Measurements from ENCODE around the gene COQ5. TPM values are rescaled to one million over a fixed set of nuclear protein-coding genes. Genes with fewer than 3 reads are reported as not detected.

The COQ5 gene
- total and polyA plus RNA-seq, 2 experiments from 2014 or later, result 30.7 to 32.6 TPM

DNA sequence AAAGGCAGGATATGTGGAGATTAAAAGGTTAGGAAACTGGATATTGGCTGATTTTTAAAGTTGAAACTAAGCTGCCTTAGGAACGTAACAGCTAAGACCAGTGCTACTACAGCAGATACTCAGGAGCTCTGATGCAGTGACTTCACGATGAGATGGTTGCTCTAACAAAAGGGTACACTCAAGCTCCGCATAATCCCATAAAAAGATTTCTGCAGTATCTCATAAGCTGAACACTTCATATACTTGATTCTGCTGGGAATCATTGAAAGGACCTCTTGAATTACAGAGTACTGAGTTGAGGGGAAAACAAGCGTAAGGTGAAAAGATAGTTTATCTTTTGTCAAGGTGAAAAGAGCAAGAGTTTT, 8.9 kb upstream of the COQ5 start (continued):
- TF ChIP-seq CREB1 (CRISPR knock-in tag; IDR thresholded peaks at IDR 0.05; ENCODE audit: low read depth) (no peak), EZH2phosphoT487 (IDR thresholded peaks at IDR 0.05; ENCODE audit: unreplicated experiment) (no peak)
- TF ChIP-seq, protein P1, sequence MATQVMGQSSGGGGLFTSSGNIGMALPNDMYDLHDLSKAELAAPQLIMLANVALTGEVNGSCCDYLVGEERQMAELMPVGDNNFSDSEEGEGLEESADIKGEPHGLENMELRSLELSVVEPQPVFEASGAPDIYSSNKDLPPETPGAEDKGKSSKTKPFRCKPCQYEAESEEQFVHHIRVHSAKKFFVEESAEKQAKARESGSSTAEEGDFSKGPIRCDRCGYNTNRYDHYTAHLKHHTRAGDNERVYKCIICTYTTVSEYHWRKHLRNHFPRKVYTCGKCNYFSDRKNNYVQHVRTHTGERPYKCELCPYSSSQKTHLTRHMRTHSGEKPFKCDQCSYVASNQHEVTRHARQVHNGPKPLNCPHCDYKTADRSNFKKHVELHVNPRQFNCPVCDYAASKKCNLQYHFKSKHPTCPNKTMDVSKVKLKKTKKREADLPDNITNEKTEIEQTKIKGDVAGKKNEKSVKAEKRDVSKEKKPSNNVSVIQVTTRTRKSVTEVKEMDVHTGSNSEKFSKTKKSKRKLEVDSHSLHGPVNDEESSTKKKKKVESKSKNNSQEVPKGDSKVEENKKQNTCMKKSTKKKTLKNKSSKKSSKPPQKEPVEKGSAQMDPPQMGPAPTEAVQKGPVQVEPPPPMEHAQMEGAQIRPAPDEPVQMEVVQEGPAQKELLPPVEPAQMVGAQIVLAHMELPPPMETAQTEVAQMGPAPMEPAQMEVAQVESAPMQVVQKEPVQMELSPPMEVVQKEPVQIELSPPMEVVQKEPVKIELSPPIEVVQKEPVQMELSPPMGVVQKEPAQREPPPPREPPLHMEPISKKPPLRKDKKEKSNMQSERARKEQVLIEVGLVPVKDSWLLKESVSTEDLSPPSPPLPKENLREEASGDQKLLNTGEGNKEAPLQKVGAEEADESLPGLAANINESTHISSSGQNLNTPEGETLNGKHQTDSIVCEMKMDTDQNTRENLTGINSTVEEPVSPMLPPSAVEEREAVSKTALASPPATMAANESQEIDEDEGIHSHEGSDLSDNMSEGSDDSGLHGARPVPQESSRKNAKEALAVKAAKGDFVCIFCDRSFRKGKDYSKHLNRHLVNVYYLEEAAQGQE (IDR thresholded peaks at IDR 0.05; ENCODE audit: unreplicated experiment), result no peak

GRCh38 chr12:120536064-120536791, 7.3 kb upstream of the COQ5 start:
- peaks cover 5% of the 10 kb centered on the region for H3K27me3 Mint-ChIP-seq (ENCODE audit: insufficient read depth, low read depth, poor library complexity)
- ATAC-seq, result no peak
- H3K27me3 ChIP-seq (ENCODE audit: insufficient read depth), result no peaks in the 10 kb centered on the region
- TF ChIP-seq POLR2AphosphoS5 (IDR thresholded peaks at IDR 0.05; ENCODE audit: low read depth) (no peak), EZH2phosphoT487 (IDR thresholded peaks at IDR 0.05; ENCODE audit: unreplicated experiment) (no peak), NANOG (IDR thresholded peaks at IDR 0.05; ENCODE audit: borderline replicate concordance) (no peak), JUNB (IDR thresholded peaks at IDR 0.05; ENCODE audit: unreplicated experiment) (no peak), STAT1 (IDR thresholded peaks at IDR 0.05; ENCODE audit: unreplicated experiment) (no peak), CREB1 (CRISPR knock-in tag; IDR thresholded peaks at IDR 0.05; ENCODE audit: low read depth) (no peak), EZH2 (IDR thresholded peaks at IDR 0.05; ENCODE audit: low read depth, unreplicated experiment) (no peak), ZNF462 (CRISPR knock-in tag; IDR thresholded peaks at IDR 0.05) (no peak)
- TF ChIP-seq, protein P1 (IDR thresholded peaks at IDR 0.05; ENCODE audit: unreplicated experiment), result no peak

More at GRCh38 chr12:120536064-120536791, 7.3 kb upstream of the COQ5 start:
- Histone ChIP-seq H3K79me2 (replicated peaks; ENCODE audit: insufficient read depth) (peaks cover 68% of the 10 kb centered on the region), H3K4me1 (ENCODE audit: insufficient read depth) (peaks cover 37% of the 10 kb centered on the region), H3K36me3 (ENCODE audit: insufficient read depth) (no peaks in the 10 kb centered on the region), H3K4me2 (peak overlapping the region; percentile 85), H2AFZ (no peak overlapping the region), H3K9me2 (ENCODE audit: insufficient read depth) (no peaks in the 10 kb centered on the region), H3F3A (replicated peaks; ENCODE audit: low read depth) (peaks cover 2% of the 10 kb centered on the region; the same call in 1 of the 2 replicates), H4K20me1 (replicated peaks; ENCODE audit: insufficient read depth) (peaks cover 50% of the 10 kb centered on the region), H3K4me3 (peak overlapping the region; percentile 86), H3K27ac (ENCODE audit: low read depth) (peak overlapping the region; percentile 53)
- H3K4me1 Mint-ChIP-seq, result peaks cover 27% of the 10 kb centered on the region
- peaks cover 19% of the 10 kb centered on the region; the same call in 2 of the 3 replicates for H3K36me3 Mint-ChIP-seq (ENCODE audit: low read depth)
- peak overlapping the region; percentile 94 for H3K4me3 Mint-ChIP-seq
- no peak overlapping the region for H3K27ac Mint-ChIP-seq
- DNase-seq (ENCODE audit: low spot score), result no peak
- H3K9me3 Mint-ChIP-seq, result no peaks in the 10 kb centered on the region

All from GM23338 (cell line).